GM18519 (cell line): Measurements from ENCODE around the gene KCNN1.
"Not testable (repeated sequence)": the region's sequence is repeated elsewhere in the genome, so short reads cannot be mapped to it uniquely, and the experiment has no call there.

ENCODE experiments used
- ATAC-seq: cut with Tn5 transposase; IDR thresholded peaks from one replicate; pipeline ENCODE4 v1.9.1; 2021; ENCODE audit warnings: mild to moderate bottlenecking, moderate library complexity; ENCODE audit not compliant: unreplicated experiment, low FRiP score

KCNN1 gene

DNA sequence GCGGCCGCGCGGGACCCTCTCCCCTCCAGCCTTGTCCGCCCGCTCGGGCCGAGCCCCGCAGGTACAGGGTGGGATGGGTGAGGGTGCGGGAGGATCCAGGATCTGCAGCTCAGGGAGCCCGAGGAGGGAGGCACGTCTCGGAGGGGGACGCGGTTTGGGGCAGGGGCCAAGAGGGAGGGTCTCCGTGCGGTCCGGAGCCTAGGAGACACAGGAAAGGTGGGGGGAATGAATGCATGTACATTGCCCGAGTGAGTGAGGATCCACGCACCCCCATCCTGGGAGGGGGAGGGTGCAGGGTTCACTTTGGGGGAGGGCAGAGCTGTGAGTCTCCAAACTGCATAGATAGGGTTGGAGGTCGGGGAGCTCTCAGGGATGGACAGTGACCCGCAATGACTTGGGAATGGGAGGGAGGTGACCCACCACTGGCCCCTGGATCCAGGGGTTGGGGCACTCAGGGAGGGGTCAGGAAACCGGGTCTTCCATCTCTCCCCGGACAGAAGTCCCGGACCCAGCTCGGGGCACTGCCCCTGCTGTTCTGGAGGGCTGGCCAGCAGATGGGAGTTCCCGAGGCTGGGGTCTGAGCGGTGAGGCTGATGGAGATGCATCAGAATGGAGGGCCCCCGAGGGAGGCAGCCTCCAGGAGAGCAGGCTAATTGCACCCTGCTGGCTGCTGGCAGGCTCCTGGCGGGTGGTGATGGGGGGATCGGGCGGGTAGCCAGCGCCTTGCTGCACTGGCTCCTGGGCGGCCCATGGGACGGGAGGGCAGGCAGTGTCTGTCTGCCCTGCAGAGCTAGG lies 547 bp downstream of the KCNN1 start:
- ATAC-seq = no peak

DNA sequence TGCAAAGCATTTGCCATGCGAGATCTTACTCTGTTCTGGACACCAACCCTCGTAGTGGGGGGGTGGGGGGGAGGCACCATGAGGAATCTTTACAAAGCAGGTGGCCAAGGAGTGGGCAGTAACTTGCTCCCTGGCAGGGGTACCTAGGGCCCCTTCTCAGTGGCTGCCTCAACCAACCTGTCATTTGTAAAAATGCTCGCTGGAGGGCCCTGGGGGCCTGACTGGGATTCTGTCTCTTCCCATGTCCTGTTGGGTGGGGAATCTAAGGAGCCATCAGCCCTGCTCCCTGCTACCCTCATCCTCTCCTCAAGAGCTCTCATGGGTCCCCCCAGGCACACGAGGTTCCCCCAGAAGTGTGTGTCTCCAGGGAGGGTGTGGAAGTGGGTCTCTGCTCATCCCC lies 1.5 kb downstream of the KCNN1 start:
- ATAC-seq = no peak

DNA sequence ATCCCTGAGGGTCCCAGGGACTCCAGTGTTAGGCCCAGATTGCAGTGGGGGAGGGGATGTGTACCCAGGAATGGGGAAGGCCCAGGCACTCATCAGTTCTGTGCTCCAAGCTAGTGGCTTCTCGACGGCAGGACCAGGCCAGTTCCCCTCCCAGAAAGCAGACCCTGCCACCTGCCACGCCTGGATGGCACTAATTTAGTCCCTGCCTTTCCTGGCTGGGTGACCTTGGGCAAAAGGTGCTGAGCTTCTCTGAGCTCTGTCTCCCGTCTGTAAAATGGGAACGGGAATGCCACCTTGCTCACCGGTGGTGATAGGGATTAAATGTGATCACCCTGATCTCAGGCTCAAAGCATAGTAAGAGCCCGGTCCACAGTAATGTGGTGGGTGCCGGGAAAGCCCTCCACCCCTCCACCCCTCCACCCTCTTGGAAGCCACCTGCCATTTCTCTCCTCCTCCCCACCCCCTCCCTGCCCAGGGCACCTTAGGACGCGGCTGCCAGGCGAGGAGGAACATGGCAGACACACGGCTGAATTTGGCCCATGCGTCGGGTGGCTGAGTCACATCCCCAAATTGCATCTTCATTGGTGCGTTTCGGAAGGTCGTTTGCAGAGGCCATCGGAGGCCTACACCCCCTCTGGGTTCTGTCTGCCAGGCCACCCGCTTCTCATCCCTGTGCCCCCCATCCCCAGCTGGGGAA lies 2.3 kb downstream of the KCNN1 start:
- no peak for ATAC-seq

GRCh38 chr19:17972230-17972629 lies 5.3 kb downstream of the KCNN1 start:
- no peak for ATAC-seq

- ATAC-seq = no peak
Measured at GRCh38 chr19:17973759-17974158, 6.9 kb downstream of the KCNN1 start.

DNA sequence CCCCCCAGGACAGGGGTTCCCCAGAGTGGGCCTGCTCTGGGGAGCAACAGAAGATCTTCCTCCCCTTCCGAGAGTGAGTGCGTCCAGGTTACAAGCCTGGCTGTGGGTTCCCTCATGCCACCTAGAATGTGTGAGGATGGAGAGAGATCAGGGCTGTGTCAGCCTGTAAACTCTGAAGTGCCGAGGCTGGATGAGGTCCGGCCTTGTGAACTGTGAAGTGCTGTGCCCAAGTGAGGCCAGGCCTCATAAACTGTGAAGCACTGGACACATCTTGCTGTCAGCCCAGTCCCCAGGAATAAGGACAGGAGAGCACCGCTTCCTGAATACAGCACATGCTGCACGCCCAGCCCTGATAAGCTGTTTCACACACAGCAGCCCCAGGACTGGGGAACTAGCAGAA lies 7.6 kb downstream of the KCNN1 start:
- ATAC-seq = no peak

GRCh38 chr19:17975032-17975431 lies 8.1 kb downstream of the KCNN1 start:
- no peak for ATAC-seq

DNA sequence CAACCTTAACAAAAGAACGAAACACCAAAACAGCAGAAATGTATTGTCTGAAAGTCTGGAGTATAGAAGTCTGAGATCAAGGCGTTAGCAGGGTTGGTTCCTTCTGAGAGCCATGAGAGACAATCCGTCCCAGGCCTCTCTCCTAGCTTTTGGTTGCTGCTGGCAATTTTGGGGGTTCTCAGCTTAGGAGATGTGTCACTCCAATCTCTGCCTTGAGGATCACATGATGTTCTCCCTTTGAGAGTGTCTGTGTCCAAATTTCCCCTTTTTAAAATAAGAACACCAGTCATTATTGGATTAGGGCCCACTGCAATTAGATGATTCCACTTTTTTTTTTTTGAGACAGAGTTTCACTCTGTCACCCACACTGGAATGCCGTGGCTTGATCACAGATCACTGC lies 10.1 kb downstream of the KCNN1 start:
- ATAC-seq = no peak

DNA sequence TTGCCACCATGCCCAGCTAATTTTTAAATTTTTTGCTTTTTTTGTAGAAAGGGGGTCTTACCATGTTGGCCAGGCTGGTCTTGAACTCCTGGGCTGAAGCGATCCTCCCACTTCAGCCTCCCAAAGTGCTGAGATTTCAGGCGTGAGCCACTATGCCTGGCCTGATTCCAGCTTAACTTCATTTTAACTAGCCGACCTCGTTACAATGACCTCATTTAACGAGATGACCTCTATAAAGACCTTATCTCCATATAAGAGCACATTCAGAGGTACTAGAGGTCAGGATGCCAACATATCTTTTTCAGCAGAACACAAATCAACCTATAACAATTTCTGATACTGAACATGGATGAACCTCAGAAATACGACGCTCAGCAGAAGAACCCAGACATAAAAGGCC lies 10.6 kb downstream of the KCNN1 start:
- no peak for ATAC-seq

GRCh38 chr19:17981611-17982010 lies 14.7 kb downstream of the KCNN1 start:
- no peak for ATAC-seq

GRCh38 chr19:17982430-17982829 lies 15.5 kb downstream of the KCNN1 start:
- ATAC-seq = no peak

- ATAC-seq = no peak
Measured at GRCh38 chr19:17985037-17985818, 18.3 kb downstream of the KCNN1 start.

DNA sequence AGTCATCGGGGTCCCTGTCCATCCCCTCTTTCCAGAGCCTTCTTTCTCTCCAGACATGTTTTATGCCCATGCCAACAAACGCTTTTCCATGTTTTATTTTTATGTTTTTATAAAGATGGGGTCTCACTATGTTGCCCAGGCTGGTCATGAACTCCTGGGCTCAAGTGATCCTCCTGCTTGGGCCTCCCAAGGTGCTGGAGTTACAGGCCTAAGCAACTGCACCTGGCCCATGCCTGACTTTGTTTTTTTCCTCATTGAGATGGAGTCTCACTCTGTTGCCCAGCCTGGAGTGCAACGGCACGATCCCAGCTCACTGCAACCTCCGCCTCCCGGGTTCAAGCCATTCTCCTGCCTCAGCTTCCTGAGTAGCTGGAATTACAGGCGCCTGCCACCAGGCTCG lies 19.7 kb downstream of the KCNN1 start:
- ATAC-seq = not testable (repeated sequence)

DNA sequence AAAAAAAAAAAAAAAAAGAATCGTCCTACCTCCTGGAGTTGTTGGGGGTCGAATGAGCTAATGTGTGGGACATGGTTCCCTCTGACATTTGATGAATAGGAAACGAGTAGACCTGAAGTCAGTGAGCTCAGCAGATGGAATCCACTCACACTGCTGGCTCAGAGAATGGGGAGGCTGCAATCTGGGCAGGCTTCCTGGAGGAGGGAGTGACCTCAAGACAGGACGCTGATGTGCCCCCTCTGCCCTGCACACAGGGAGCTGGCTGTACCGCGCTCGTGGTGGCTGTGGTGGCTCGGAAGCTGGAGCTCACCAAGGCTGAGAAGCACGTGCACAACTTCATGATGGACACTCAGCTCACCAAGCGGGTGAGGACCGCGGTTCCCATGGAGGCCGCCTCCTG lies 21.3 kb downstream of the KCNN1 start:
- no peak for ATAC-seq

DNA sequence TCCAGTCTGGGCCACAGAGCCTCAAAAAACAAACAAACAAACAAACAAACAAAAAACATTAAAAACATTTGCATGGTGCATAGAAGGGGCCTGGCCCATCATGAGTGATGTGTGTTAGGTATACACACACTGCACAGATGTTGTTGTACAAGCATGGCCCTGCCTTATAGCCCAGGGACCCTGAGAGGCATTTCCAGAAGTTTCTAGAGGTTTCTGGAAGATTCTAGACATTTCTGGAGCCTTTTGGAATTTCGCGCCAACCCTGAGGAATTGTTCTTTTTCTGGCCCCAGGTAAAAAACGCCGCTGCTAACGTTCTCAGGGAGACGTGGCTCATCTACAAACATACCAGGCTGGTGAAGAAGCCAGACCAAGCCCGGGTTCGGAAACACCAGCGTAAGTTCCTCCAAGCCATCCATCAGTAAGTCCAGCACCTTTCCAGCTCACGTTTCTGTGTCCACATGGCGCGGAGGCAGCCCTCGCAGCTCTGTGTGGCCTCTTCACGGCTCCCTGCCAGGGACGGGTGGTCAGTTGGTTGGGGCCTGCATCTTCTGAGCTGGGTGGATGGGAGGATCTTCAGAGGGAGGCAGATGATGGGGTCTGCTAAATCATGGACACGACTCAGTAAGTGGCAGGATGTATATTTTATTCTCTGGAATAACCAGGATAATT lies 22.7 kb downstream of the KCNN1 start:
- ATAC-seq = no peak

DNA sequence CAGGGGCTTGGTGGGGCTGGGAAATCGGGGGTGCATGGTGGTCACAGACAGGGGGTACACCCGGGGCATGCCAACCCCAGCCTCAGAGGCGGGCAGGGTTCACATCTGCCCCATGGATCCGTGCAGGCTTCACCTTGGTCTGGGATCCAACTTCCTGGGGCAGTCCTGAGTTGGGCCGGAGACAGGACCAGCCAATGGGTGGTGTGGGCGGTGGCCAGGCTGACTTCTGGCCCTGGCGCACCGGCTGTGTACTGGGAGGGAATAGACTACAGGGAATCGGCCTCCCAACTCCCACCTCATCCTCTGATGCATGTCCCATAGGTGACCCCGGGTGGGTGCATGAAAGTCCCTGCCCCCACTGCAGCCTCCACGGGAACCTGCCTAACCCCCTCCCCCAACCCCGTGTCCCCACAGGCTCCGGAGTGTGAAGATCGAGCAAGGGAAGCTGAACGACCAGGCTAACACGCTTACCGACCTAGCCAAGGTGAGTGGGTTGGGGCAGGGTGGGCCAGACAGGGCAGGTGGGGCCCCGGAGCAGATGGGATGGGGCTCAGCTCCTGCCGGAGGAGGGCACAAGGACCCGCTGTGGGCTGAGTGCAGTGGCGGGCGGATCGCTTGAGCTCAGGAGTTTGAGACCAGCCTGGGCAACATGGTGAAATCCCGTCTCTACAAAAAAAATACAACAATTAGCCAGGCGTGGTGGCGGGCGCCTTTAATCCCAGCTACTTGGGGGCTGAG lies 26.3 kb downstream of the KCNN1 start:
- ATAC-seq = no peak

DNA sequence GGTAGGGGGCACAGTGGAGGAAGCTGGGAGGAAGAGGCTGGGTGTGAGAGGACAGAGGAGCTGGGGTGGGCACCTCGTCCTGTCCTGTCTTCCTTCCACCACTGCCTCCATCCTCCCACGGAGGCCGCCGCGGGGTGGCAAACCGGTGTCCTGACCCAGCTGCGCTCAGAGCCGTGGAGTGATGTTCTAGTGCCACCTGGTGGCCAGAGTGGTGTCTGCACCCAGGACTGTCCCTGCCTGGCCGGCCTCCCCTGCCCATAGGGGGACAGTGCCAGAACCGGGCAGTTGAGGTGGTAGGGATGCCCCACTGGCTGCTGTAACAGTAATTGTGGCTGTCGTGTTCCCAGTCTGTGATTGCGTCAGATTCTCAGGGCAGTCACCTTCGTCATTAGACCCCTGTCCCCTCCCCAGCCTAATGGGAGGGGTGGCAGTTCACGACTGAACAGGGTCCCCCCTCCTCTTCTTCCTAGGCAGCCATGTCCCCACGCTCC lies 30.0 kb downstream of the KCNN1 start:
- no peak for ATAC-seq

GRCh38 chr19:17997969-17998826 lies 31.3 kb downstream of the KCNN1 start:
- no peak for ATAC-seq

DNA sequence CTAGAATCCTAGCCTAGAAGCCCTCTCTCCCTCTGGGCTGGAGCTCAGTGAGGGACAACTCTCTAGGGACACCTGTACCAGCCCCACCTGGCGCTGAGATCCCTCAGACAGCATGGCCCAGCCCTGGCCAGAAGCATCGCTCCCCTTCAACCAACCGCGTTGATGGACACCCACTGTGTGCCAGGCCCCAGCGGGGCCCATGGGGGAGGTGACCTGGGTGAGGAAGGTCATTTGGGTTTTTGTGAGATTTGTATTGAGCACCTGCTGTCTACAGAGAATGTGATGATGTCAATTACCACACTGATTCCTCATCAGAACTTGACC lies 31.9 kb downstream of the KCNN1 start:
- no peak for ATAC-seq
